Keratinocyte (primary cell): ENCODE data around the gene UCN3.

Experiments
- EZH2 ChIP-seq: IDR thresholded peaks from one replicate; pipeline ENCODE4 v1.6.1; 2012; ENCODE audit warnings: inconsistent platforms, mild to moderate bottlenecking, low read length, moderate library complexity
- TF ChIP-seq, protein P1 (sequence below), 3 experiments: IDR thresholded peaks in 1 of 3; conservative IDR thresholded peaks in 1 of 3; optimal IDR thresholded peaks in 1 of 3; 2 replicates in 2 of 3; 3 replicates in 1 of 3; pipeline versions ENCODE3 to v1.5.1; 2011; ENCODE audit warnings: low read length in 3 of 3, mild to moderate bottlenecking in 3 of 3, moderate library complexity in 2 of 3, control low read depth in 1 of 3, inconsistent platforms in 1 of 3; ENCODE audit not compliant: insufficient read depth in 2 of 3; ENCODE audit errors: extremely low read depth in 1 of 3

- TF ChIP-seq, protein P1, sequence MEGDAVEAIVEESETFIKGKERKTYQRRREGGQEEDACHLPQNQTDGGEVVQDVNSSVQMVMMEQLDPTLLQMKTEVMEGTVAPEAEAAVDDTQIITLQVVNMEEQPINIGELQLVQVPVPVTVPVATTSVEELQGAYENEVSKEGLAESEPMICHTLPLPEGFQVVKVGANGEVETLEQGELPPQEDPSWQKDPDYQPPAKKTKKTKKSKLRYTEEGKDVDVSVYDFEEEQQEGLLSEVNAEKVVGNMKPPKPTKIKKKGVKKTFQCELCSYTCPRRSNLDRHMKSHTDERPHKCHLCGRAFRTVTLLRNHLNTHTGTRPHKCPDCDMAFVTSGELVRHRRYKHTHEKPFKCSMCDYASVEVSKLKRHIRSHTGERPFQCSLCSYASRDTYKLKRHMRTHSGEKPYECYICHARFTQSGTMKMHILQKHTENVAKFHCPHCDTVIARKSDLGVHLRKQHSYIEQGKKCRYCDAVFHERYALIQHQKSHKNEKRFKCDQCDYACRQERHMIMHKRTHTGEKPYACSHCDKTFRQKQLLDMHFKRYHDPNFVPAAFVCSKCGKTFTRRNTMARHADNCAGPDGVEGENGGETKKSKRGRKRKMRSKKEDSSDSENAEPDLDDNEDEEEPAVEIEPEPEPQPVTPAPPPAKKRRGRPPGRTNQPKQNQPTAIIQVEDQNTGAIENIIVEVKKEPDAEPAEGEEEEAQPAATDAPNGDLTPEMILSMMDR (optimal IDR thresholded peaks at IDR 0.05 in 1 of 3, IDR thresholded peaks at IDR 0.05 in 1 of 3, conservative IDR thresholded peaks at IDR 0.05 in 1 of 3; ENCODE audit: extremely low read depth in 1 of 3, insufficient read depth in 2 of 3, low read length in 3 of 3) = no peak
- TF ChIP-seq EZH2 = no peak
Measured at GRCh38 chr10:5395168-5395567, 30.4 kb downstream of the UCN3 start.
